PC-9 (cell line): ENCODE data around the gene EID1. TPM values are rescaled to one million over a fixed set of nuclear protein-coding genes. Genes with fewer than 3 reads are reported as not detected.

Source experiments
- BruUV-seq: library from RNA; stranded (reverse); fragments of 400-500 nt; replicated peaks from 2 replicates; lab custom pipeline; 2021; lab: Mats Ljungman, UMichigan
- CTCF ChIA-PET: fragments of 300-600 bp; sonication (Branson Sonifier 250); formaldehyde crosslinking; loops from one replicate; lab custom pipeline; 2022; ENCODE audit warnings: antibody characterized with exemption; lab: Charles Lee
- POLR2A ChIA-PET: fragments of 300-600 bp; sonication (Branson Sonifier 250); formaldehyde crosslinking; loops from one replicate; lab custom pipeline; 2022; ENCODE audit warnings: antibody characterized with exemption; ENCODE audit not compliant: unreplicated experiment; lab: Charles Lee
- DNase-seq, 2 experiments: peaks; one replicate each; pipeline versions ENCODE4 v3.0.0 to v3.0.0-alpha.2; 2015 to 2022; ENCODE audit warnings: mixed read lengths in 1 of 2
- H2AFZ ChIP-seq: fragments of 200-600 bp; sonication (generic); 2 replicates; pipeline ENCODE4 v1.8.1; 2017; ENCODE audit warnings: antibody characterized with exemption
- H3F3A ChIP-seq: fragments of 200-600 bp; sonication (generic); 2 replicates; pipeline ENCODE4 v1.8.1; 2017; ENCODE audit warnings: antibody characterized with exemption, mild to moderate bottlenecking, low read depth; ENCODE audit not compliant: insufficient read depth
- H3K27ac ChIP-seq: fragments of 200-600 bp; sonication (generic); 2 replicates; pipeline ENCODE4 v1.6.1; 2016; ENCODE audit warnings: mixed run types
- H3K27me3 ChIP-seq: fragments of 200-600 bp; sonication (generic); 2 replicates; pipeline ENCODE4 v1.6.1; 2016; ENCODE audit warnings: low read depth, mixed run types; ENCODE audit not compliant: insufficient read depth
- H3K36me3 ChIP-seq: fragments of 200-600 bp; sonication (generic); 2 replicates; pipeline ENCODE4 v1.6.1; 2016; ENCODE audit warnings: low read depth, mixed run types
- H3K4me1 ChIP-seq: fragments of 200-600 bp; sonication (generic); replicated peaks from 2 replicates; pipeline ENCODE4 v1.6.1; 2016; ENCODE audit warnings: mixed run types; ENCODE audit not compliant: insufficient read depth
- H3K4me2 ChIP-seq: fragments of 200-600 bp; sonication (generic); 2 replicates; pipeline ENCODE4 v1.6.1; 2017; ENCODE audit warnings: mixed run types
- H3K4me3 ChIP-seq: fragments of 200-600 bp; sonication (generic); 2 replicates; pipeline ENCODE4 v1.6.1; 2016; ENCODE audit warnings: mixed run types
- H3K79me2 ChIP-seq: fragments of 200-600 bp; sonication (generic); 2 replicates; pipeline ENCODE4 v1.6.1; 2017; ENCODE audit warnings: low read depth, mixed run types
- H3K9me2 ChIP-seq: fragments of 200-600 bp; sonication (generic); 2 replicates; pipeline ENCODE4 v1.8.1; 2017; ENCODE audit warnings: mild to moderate bottlenecking; ENCODE audit not compliant: insufficient read depth
- H3K9me3 ChIP-seq: fragments of 200-600 bp; sonication (generic); 2 replicates; pipeline ENCODE4 v1.8.1; 2016; ENCODE audit warnings: low read depth; ENCODE audit not compliant: insufficient read depth
- H4K20me1 ChIP-seq: fragments of 200-600 bp; sonication (generic); 2 replicates; pipeline ENCODE4 v1.8.1; 2017; ENCODE audit not compliant: insufficient read depth
- CTCF ChIP-seq: fragments of 200-600 bp; sonication (generic); conservative IDR thresholded peaks from 2 replicates; pipeline ENCODE4 v1.6.1; 2017; ENCODE audit warnings: mixed run types, antibody characterized with exemption, mild to moderate bottlenecking, moderate library complexity
- EZH2 ChIP-seq: fragments of 200-600 bp; sonication (generic); IDR thresholded peaks from 2 replicates; pipeline ENCODE4 v1.8.0; 2017; ENCODE audit warnings: antibody characterized with exemption, low read depth
- intact Hi-C: fragments of 100-400 bp; cut with micrococcal nuclease; formaldehyde crosslinking; loops from one replicate; pipeline ENCODE4 v1.10.0; 2022; ENCODE audit not compliant: unreplicated experiment
- total RNA-seq: library from RNA; stranded (reverse); gene quantifications from 2 replicates; pipeline ENCODE4 v1.2.3, GENCODE V29; 2021

The EID1 gene
- total RNA-seq, 1 experiment from 2014 or later: 73.9 TPM

DNA sequence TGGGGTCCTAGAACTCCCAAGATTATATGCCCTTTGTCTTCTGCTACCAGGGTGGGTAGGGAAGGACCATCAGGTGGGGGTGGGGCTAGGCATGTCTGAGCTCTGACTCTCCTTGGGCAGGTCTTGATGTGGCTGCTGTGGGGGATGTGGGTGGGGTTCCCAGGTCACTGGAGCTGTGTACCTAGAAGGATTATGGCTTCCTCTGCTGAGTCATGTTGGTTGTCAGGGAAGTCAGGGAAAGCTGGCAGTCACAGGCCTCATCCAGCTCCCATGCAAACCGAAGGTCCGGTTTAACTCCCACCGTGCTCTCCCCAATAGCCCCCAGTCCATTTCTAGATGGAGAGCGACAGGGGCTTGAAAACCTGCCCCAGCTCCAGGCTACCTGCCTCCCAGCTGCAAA is 35.2 kb downstream of the EID1 start:
- no peak overlapping the region for H3K4me2 ChIP-seq
- H3K9me2 ChIP-seq: no peaks in the 10 kb centered on the region
- BruUV-seq: no TSS peak
- H3K4me3 ChIP-seq: no peak overlapping the region
- intact Hi-C loops: no loop called here
- no peaks in the 10 kb centered on the region for H3K79me2 ChIP-seq
- peak in 1 of 2 experiments; percentile 5 for DNase-seq
- H3K36me3 ChIP-seq: no peaks in the 10 kb centered on the region
- no peaks in the 10 kb centered on the region for H3K9me3 ChIP-seq
- H3K27ac ChIP-seq: no peak overlapping the region
- H3K4me1 ChIP-seq: 0 out of 2 replicates have a peak, but pooled peaks cover 5% of the 10 kb centered on the region
- POLR2A ChIA-PET: interaction anchor here (0.6 kb wide), 1 partner anchor 1236 kb away, joined by 6 read pairs; no protein-coding TSS in a partner anchor
- CTCF ChIA-PET: no interaction called here
- H3K27me3 ChIP-seq: no peaks in the 10 kb centered on the region
- no peak for TF ChIP-seq EZH2
- TF ChIP-seq CTCF: no peak
- no peaks in the 10 kb centered on the region for H3F3A ChIP-seq
- peak overlapping the region; percentile 48; the same call in 1 of the 2 replicates for H2AFZ ChIP-seq
- no peaks in the 10 kb centered on the region for H4K20me1 ChIP-seq

- ChIA-PET CTCF (no interaction called here), POLR2A (no interaction called here)
- no peaks in the 10 kb centered on the region for H4K20me1 ChIP-seq
- no peaks in the 10 kb centered on the region for H3K79me2 ChIP-seq
- H3K36me3 ChIP-seq: no peaks in the 10 kb centered on the region
- DNase-seq: no peak
- no peak overlapping the region for H3K4me2 ChIP-seq
- H3F3A ChIP-seq: no peaks in the 10 kb centered on the region
- H2AFZ ChIP-seq: no peak overlapping the region
- TF ChIP-seq EZH2 (no peak), CTCF (no peak)
- no peaks in the 10 kb centered on the region for H3K9me3 ChIP-seq
- BruUV-seq: no TSS peak
- H3K9me2 ChIP-seq: no peaks in the 10 kb centered on the region
- H3K27me3 ChIP-seq: no peaks in the 10 kb centered on the region
- intact Hi-C loops: no loop called here
- no peak overlapping the region for H3K4me3 ChIP-seq
- H3K4me1 ChIP-seq: 0 out of 2 replicates have a peak, but pooled peaks cover 5% of the 10 kb centered on the region
- no peak overlapping the region for H3K27ac ChIP-seq
Observed at GRCh38 chr15:48914717-48915116, 36.8 kb downstream of the EID1 start.

- ChIA-PET POLR2A (no interaction called here), CTCF (interaction anchor here (0.6 kb wide), 1 partner anchor 60 kb away, joined by 3 read pairs; no protein-coding TSS in a partner anchor)
- Histone ChIP-seq H3K4me3 (no peak overlapping the region), H2AFZ (no peak overlapping the region), H4K20me1 (no peaks in the 10 kb centered on the region), H3F3A (no peaks in the 10 kb centered on the region), H3K9me3 (no peaks in the 10 kb centered on the region), H3K27ac (no peak overlapping the region), H3K9me2 (no peaks in the 10 kb centered on the region), H3K4me2 (no peak overlapping the region), H3K36me3 (no peaks in the 10 kb centered on the region), H3K79me2 (no peaks in the 10 kb centered on the region), H3K27me3 (no peaks in the 10 kb centered on the region), H3K4me1 (0 out of 2 replicates have a peak, but pooled peaks cover 5% of the 10 kb centered on the region)
- DNase-seq: no peak
- TF ChIP-seq EZH2 (no peak), CTCF (no peak)
- intact Hi-C loops: no loop called here
- BruUV-seq: no TSS peak
Observed at GRCh38 chr15:48915861-48916260, 37.9 kb downstream of the EID1 start.
